ENCODE results near the gene PLCB4.

Gene PLCB4

DNA sequence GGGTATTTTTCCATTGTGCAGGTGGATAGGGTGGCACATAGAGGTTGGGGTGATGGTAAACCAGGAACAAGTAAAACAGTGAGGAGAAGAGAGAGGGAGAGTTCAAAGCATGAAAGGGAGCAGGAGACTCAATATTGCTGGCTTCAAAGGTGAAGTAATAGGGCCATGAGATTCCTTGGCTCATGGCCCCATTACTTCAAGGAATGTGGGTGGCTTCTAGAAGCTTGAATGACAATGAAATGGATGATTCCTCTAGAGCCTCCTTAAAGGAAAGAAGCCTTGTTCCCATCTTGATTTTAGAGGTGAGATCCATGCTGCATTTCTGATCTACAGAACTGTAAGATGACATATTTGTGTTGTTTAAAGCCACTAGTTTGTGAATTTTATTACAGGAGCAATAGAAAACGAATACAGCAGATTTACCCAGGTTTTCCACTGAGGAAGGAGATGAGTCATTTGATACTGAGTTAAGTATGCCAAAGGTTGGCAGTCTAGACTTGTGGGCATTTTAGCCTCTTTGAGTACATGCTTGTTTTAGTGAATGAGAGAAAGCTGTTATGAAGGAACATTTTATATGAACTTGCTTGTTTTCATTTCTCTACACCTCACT is 110.4 kb downstream of the PLCB4 start:
- no peak for DNase-seq (ENCODE audit: low spot score)

- DNase-seq (ENCODE audit: low spot score): no peak
Measured at GRCh38 chr20:9179867-9180266, 111.0 kb downstream of the PLCB4 start.

DNA sequence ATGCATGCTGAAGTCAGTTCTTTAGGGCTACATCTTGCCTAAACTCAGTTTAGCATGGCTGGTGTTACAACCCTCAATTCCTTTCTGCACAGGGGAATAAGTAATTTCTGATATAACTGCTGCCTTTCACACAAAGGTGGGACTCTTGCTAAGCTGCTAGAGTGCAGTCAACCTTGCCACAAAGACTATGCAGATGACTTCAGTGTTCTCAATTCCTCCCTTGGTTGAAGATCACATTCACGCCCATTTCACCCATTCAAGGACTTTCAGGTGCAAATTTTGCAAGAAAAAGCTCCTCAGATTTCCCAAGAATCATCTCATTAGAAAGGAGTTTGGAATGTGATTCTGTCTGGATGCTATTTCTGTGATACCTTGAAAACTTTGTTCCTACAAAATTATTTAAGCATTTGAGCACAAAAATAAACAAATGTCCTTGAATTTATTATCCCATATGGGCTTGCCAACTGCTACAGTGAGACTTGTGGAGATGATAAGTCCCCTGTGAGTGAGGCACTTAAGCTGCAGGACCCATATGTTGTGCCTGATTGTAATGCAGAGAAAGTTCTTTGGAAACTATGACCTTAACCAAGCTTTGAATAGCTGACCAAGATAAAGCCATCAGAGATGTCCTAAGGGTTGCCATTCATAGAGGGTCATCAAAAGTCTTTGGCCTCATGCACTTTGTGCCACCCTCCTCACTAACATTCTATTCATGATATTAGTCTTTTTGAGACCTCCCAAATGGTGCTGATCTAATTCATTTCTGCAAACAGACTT is 111.8 kb downstream of the PLCB4 start:
- no peak for DNase-seq (ENCODE audit: low spot score)

GRCh38 chr20:9185511-9185910 is 116.6 kb downstream of the PLCB4 start:
- peak; percentile 19 for DNase-seq (ENCODE audit: low spot score)

GRCh38 chr20:9186396-9186795 is 117.5 kb downstream of the PLCB4 start:
- no peak for DNase-seq (ENCODE audit: low spot score)

DNA sequence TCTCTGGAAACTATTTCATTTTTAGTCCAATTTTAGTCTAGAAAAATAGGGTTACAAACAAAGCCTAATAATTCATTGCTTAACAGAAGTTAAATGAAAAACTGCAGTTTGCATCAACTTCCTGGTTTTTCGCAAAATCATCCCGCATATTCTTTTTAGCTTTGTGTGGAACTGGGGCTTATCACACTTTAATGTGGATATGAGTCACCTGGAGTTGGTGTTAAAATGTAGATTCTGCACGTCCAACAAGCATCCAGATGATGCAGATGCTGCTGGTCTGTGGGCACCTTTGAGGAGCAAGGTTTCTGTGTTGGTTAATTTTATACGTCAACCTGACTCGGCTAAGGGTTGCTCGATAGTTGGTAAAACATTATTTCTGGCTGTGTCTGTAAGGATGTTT is 126.1 kb downstream of the PLCB4 start:
- DNase-seq (ENCODE audit: low spot score): no peak

DNA sequence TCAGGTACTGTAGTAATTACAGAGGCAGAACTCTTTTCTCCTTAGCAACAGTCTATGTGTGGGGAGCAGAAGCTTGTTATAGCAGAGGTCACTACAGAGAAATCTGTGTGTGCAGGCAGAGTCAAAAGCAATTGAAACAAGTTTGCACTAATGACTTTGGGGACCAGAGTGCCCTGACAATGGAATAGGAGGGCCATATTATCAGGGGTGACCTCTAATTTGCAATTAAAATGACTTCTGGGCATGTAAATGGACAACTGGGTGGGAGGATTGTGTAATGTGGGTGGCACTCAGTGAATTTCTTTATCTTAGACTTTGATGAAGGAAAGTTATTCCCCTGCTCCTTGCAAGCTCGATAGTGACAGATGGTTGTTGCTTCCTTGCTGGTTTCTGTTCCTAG is 127.2 kb downstream of the PLCB4 start:
- DNase-seq (ENCODE audit: low spot score): no peak

DNA sequence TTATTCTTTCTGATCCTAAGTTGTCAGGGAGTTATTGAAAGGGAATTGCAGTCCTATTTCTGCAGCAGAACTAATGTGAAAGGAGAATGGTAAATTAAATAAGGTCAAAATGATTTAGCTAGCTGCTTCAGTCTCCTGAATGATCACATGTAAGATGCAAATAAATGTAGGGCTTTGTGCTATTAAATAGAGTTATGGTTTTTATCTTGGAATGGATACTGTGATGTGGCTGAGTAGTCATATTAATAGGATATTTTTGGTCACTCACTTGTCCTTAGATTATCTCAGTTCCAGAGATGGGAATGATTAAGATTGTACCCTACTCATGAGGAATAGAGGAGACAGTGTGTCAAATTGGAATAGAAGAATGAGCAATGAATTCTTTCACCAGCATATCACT is 129.6 kb downstream of the PLCB4 start:
- no peak for DNase-seq (ENCODE audit: low spot score)

DNA sequence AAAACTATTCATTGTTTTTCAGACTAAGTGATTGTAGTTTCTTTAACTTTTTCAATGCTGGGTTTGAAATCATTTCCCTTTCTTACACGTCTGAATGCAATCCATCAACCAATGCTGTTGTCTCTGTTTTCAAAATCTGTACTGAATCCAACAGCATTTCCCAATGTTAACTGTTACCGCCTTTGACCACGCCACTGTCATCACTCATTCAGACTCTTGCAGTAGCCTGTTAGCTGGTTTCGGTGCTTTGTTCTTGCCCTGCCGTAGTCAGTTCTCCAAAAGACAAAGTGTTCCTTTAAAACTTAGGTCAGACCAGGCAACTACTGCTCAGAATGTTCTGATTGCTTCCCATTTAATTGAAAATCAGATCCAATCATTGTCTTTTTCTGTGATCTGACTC is 131.3 kb downstream of the PLCB4 start:
- DNase-seq (ENCODE audit: low spot score): no peak

GRCh38 chr20:9200620-9201019 is 131.7 kb downstream of the PLCB4 start:
- peak; percentile 21 for DNase-seq (ENCODE audit: low spot score)

- no peak for DNase-seq (ENCODE audit: low spot score)
Measured at GRCh38 chr20:9202420-9203080, 133.7 kb downstream of the PLCB4 start.

DNA sequence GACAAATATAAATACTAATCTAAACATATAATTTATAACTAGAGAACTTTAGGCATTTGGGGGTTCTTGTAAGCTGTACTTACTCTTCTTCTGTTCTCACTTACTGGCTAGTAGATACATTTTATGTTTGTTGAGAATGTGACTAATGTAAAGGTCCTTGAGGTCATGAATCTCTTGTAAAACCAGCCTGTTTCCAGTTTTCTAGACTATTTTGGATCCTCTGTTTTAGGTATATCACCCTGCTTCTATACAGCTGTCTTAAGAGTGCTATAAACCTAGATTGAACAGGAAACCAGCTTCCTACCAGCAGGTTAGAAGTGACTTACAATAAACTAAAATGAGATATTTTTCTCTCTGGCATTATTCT is 134.2 kb downstream of the PLCB4 start:
- DNase-seq (ENCODE audit: low spot score): no peak

DNA sequence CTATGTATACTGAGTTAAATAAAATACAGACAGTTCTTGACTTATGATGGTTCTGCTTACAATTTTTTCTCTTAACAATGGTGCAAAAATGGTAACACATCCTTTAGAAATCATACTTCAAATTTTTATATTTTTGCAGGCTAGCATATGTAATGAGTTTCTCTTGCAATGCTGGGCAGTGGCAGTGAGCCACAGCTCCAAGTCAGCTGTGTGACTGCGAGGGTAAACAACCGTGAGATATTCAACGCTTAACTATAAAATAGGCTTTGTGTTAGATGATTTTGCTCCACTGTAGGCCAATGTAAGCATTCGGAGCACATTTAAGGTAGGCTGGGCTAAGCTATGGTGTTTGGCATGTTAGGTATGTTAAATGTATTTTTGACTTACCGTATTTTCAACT is 136.1 kb downstream of the PLCB4 start:
- DNase-seq (ENCODE audit: low spot score): no peak

DNA sequence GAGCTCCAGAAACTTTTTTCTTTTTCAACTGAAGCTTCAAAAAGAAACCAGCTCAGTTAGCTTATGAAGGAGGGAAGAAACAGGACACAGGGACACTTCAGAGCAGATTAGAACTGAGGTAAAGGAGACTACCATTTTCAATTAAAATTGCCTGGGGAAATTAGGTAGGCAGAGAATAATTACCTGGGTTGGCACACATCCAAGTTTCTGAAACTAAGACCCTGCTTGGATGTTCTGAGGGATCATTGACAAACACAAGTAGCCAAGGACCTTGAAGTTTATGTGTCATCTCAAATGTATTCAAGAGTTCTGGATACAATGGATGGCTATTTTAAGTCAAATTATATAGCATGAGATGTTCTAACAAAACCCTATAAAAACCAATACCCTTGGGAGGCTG is 137.6 kb downstream of the PLCB4 start:
- DNase-seq (ENCODE audit: low spot score): no peak

- DNase-seq (ENCODE audit: low spot score): no peak
Measured at GRCh38 chr20:9207253-9207652, 138.4 kb downstream of the PLCB4 start.

DNA sequence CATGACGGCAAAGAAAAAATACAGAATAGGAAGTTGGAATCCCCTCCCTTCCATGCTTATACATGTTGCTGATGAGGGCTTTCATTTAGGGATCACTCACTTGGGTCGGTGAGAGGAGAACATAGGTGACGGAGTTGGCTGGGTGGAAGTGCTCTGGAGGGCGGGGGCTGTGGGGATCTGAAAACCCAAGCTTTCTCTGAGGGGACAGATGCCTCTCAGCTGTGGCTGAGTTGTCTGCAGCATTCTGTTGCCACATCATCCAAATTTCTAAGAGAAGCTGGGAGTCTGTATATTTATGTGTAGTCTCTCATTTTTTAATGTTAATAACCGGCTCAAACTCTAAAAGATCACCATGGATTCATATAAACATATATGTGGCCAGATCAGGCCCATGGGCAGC is 141.5 kb downstream of the PLCB4 start:
- DNase-seq (ENCODE audit: low spot score): no peak

DNA sequence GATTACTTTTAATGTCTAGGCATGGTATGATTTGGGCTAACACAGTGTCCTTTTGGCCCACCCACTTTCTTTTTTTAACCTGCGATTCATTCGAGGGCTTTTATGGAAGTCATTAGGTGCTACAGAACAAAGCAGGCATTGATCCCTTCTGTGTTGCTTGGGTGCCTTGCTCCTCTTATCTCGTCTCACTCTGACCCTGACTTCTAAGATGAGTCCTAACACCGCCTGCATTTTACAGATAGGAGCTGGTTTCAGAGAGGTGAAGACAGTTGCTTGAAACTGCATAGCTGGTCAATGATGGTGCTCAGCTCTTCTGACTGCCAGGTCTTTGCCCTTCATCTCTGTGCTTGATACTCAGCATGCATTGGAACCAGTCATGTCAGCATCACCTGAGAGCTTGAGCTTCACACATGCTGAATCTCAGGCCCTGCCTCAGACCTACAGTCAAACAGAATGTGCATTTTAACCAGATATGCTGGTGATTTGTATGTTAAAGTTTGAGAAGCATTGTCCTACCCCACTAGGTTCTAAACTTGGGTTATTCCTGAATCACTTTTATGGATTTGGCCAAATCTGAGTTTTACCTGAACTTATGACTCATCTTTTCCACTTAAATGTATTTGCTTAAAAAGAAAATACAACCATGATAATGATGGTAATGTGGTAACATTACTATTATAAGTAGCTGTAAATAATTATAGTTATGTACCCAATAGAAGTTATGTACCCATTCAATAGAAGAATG is 142.3 kb downstream of the PLCB4 start:
- DNase-seq (ENCODE audit: low spot score): no peak

- DNase-seq (ENCODE audit: low spot score): no peak
Measured at GRCh38 chr20:9212735-9213134, 143.8 kb downstream of the PLCB4 start.

DNA sequence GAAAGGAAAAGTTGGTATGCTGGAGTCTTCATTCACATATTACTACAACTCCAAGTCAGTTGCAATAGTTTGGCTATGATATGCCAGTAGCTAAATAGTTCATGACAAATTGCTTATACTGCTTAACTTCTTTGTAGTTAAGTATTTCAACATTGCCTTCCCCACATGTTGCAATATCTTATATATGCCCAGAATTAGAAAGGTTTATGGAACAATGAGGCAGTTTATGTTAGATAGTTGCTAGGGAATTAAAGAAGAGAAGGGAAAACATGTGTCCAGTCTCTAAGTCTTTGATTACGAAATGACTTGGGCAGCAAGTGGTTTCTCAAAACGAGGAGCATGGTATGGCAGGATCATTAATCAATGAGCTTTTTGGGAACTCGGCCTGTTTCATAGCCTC is 145.8 kb downstream of the PLCB4 start:
- no peak for DNase-seq (ENCODE audit: low spot score)

DNA sequence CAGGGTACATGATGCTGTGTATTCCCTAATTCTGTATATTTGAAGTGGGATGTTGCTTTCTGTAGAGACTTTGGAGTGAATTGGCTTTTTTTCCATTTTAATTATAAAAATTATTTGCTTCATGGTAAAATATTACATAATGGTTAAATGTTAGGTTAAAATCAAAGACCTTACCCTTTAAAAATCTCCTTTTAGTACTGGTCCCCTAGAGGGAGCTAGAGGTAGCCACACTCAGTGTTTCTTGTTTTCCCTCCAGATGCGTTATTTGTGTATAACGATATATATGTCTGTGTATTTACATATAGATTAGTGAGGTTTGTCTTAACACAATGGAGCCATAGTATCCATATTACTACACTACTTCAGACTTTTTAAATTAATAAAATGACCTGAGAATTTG is 146.7 kb downstream of the PLCB4 start:
- peak; percentile 33 for DNase-seq (ENCODE audit: low spot score)

DNA sequence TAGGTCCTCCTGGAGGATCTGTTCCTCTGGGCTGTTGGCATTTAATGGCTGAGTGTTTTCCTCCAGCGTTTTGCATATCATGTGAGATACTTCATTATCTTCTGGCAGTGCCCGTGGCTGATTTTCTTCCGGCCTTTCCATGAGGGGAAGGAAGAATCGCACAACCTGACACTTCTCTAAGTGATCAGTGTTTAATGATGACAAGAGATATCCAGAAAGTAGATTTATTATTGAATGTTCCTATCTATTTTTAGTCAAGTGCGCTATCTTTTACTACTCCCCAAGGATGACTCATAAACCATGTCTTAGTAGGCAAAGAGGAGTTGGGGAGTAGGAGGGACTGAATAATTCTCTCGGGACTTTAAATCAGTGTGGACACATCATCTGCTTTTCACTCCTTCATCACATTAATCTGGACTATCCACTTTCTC is 149.7 kb downstream of the PLCB4 start:
- DNase-seq (ENCODE audit: low spot score): no peak

DNA sequence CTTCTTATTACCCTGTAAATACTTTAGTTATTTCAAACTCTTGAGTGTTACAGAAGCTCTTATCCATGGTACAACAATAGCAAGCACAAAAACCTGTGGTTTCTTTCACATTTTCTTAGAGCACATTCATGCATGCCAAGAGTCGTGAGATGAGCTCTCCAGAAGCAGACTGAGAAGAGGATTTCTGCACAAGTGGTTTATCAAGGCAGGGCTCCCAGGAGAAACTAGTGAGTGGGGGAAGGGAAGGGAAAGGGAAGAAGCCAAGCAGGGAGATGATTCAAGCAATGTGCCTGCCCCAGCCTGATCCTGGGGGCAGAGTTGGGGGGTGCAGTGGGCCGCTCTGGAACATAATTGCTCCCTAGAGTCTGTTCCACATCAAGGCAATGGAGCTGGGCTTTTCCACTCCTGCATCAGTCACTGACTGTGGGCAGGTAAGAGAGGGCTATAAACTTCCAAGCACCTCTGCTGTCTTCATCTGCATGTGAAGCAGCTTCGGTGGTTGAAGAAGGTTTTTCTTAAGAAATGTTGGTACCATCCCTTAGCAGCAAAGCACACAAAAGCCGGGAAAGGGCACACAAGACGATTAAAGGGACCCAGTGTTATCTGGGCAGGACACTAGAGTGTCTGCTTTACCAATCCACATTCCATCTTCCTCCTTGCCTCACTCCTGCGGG is 152.1 kb downstream of the PLCB4 start:
- DNase-seq (ENCODE audit: low spot score): no peak
